WTC11 (cell line): ENCODE results near the gene NAP1L5.

Experiments used
- TEAD4 ChIP-seq: sonication (generic); formaldehyde crosslinking; IDR thresholded peaks from 2 replicates; pipeline ENCODE4 v1.8.0; 2022; ENCODE audit warnings: mild to moderate bottlenecking, missing genetic modification reagents
- TF ChIP-seq, protein P1 (sequence below): fragments of 200-600 bp; IDR thresholded peaks from 2 replicates; pipeline ENCODE4 v1.8.0; 2022; ENCODE audit warnings: antibody characterized with exemption

DNA sequence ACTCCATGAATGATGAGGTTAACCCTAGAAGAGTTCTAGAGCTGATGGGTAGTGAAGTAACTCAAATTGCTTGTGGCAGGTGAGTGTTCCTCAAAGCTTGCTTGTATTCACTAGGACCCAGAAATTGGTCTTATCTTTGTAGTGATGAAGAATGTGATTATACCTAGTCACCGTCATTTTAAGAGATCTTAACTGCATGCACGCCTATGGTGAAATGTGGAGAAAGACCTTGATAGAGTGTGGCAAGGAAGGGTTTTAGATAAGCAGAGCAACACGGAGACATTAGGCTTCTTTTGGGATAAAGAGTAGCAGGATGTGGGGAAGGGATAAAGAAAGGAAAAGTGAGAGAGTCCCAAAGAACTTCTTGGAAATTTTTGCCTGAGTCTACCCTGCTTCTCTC lies 42.4 kb downstream of the NAP1L5 start:
- TF ChIP-seq, protein P1, sequence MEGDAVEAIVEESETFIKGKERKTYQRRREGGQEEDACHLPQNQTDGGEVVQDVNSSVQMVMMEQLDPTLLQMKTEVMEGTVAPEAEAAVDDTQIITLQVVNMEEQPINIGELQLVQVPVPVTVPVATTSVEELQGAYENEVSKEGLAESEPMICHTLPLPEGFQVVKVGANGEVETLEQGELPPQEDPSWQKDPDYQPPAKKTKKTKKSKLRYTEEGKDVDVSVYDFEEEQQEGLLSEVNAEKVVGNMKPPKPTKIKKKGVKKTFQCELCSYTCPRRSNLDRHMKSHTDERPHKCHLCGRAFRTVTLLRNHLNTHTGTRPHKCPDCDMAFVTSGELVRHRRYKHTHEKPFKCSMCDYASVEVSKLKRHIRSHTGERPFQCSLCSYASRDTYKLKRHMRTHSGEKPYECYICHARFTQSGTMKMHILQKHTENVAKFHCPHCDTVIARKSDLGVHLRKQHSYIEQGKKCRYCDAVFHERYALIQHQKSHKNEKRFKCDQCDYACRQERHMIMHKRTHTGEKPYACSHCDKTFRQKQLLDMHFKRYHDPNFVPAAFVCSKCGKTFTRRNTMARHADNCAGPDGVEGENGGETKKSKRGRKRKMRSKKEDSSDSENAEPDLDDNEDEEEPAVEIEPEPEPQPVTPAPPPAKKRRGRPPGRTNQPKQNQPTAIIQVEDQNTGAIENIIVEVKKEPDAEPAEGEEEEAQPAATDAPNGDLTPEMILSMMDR = no peak
- no peak for TF ChIP-seq TEAD4
